HL-60/S4 treated with retinoic acid at 250 ng/mL for 4 days and 3 days (cell line): ENCODE data around the gene SCNN1A.

Source experiments
- in situ Hi-C: fragments of 300-500 bp; cut with MboI; formaldehyde crosslinking; loops from 2 replicates; pipeline ENCODE4 v1.7.0; 2022; ENCODE audit warnings: low sequenced_read_pairs

Gene SCNN1A

DNA sequence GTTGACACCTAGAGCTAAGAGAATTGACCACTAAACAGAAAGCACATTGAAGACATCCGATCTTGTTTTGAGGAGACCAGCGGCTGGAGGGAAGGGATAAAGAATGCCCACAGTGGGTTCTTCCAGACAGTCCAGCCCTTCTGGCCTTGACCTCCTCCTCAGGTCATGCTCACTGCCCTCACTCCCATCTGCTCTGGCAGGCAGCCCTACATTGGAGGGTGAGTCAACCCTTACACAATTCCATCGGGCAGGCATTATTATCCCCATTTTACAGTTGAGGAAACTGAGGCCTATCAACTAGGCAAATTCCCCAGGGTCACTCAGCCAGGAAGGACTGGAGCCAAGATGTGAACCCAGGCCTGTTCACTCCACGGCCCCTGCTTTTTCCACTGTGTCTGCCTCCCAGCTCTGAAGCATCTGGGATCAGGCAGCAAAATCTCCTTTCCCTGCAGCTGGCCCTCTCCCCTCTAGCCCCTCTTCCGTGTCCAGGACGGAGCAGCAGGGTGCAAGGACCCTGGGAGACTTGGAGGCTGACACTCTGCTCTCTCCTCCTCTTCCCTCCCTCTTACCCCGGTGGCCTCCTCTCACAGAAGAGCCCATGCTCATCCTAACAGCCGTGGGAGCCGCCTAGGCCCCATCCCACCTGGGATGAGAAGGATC lies 5.3 kb downstream of the SCNN1A start:
- in situ Hi-C loops, result no loop called here

- in situ Hi-C loops, result no loop called here
Observed at GRCh38 chr12:6368906-6369525, 6.3 kb downstream of the SCNN1A start.

GRCh38 chr12:6367969-6368892 lies 7.1 kb downstream of the SCNN1A start:
- in situ Hi-C loops, result no loop called here

DNA sequence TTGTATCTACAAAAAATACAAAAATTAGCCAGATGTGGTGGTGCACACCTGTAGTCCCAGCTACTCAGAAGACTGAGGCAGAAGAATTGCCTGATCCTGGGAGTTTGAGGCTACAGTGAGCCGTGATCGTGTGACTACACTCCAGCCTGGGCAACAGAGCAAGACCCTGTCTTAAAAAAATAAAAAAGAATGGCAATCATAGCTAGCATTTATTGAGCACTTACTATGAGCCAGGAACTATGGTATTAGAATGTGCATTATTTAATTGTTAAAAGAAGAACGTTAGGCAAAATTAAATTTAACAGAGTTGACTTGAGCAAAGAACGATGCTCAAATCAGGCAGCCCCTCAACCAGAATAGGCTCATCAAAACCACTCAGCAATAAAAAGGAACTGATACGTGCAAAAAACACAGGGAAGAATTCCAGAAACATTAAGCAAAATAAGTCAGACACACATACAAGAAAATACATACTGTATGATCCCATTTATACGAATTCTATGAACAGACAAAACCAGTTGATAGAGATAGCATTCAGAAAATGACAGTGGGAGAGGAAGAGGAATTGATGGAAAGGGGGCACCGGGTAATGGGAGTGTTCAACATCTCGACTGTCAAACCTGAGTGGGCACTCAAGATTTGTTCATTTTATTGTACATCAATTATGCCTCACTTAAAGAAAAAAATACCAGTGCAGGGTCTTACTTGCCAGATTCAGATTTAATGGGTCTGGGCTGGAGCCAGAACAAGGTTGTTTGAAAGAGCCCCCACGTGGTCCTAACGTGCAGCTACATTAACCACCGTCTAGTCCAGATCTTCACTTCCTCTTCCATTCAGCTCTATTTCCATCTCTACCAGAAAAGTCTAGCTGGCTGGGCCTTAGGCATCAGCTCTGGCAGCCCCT lies 8.0 kb downstream of the SCNN1A start:
- in situ Hi-C loops, result no loop called here

GRCh38 chr12:6364044-6364374 lies 11.4 kb downstream of the SCNN1A start:
- in situ Hi-C loops, result no loop called here

DNA sequence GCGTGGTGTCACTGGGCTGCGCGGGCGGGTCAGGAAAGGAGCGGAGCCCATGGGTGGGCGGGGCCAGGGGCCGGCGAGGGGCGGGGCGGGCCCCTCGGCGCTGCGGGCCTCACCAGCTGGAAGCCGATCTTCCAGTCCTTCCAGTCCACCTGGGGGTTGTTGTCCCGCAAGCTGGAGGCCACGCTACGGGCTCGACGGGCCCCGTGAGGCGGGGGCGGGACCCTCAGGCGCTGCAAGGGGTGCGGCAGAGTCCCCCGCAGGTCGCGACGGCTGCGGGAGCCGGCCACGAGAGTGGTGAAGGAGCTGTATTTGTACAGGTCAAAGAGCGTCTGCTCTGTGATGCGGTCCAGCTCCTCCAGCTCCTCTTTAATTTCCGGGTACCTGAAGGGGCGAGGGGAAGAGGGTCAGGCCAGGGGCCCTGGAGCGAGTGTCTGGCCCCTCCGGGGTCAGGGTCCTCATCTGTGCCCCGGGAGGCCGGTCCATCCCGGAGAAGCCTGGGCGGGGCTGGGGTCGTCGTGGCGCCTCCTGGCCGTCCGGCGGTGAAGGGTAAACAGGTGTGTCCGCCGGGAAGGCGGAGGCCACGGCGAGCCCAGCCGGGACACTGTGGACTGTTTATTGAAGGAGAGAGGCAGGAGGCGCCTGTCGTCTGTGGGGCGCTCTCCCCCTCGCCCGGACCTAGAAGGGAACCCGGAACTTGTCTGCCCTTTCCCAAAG lies 11.9 kb downstream of the SCNN1A start:
- in situ Hi-C loops, result no loop called here

DNA sequence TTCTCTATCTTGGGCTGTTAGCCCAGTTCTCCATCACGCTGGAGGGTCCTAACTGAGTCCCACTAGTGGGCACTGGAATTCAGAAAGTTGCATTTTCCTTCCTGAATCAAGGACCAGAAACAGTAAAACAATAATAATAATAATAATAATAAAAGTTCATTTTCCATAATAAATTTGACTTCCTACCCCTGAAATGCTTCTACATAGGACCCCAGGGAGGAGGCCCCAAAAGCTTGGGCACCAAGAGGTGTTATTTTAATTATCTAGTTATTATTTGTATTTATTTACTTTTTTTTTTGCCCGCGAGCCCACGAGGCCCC lies 12.4 kb downstream of the SCNN1A start:
- in situ Hi-C loops, result no loop called here

- in situ Hi-C loops, result no loop called here
Observed at GRCh38 chr12:6362403-6362802, 13.0 kb downstream of the SCNN1A start.

DNA sequence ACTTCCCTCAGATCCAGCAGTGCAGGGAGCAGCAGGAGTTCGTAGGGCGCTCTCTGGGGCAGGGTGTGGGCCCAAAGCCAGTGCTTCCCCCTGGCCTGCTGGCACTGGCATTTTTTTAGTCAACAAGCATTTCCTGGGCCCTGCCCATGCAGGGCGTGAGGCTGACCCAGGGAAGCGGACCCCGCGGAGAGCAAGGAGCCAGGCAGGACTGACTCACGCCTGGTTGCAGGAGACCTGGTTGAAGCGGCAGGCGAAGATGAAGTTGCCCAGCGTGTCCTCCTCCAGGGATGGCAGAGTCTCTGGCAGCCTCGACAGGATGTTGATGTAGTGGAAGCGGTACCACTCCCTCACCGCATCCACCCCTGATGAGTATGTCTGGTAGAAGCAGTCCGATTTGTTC lies 13.5 kb downstream of the SCNN1A start:
- in situ Hi-C loops, result no loop called here

DNA sequence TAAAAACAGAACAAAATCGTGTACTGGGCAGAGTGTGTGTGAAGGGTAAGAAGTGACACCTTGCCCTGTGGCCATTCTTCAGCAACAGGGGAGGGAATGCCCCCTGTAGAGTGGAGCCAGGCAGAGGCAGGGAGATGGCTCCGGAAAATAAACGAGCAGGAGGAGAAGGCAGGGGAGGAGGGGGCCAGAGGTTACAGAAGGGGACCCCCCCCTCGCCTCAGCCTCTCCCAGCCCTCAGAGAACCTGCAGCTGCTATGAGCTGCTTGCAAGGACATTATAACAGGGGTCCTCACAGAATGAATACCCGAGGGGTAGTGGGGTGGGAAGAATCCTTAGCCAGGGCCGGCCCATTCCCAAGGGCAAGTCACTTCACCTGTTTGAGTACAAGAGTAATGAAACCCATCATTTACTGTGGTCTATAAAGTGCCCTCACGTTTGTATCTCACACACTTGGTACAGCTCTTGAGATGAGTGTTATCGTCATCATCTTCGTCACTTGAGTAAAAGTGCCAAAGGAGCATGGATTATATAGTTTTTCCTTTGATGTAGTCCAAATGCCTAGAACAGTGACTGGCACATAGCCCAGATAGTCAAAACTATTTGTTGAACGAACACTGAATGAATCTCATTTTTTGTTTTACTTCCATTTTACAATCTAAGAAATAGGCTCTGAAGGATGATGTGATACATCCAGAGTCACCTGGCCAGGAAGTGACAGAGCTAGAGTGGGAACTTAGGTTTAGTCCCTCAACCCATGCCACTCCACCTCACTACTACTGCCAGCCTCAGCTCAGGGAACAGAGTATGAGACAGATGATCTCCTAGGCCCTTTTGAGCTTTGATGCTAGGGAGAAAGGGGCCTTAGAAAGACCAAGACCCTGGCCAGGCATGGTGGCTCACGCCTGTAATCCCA lies 14.5 kb downstream of the SCNN1A start:
- in situ Hi-C loops, result no loop called here

- in situ Hi-C loops, result no loop called here
Observed at GRCh38 chr12:6360080-6360571, 15.2 kb downstream of the SCNN1A start.

GRCh38 chr12:6358881-6359280 lies 16.5 kb downstream of the SCNN1A start:
- in situ Hi-C loops, result no loop called here

- in situ Hi-C loops, result no loop called here
Observed at GRCh38 chr12:6356374-6356820, 19.0 kb downstream of the SCNN1A start.

DNA sequence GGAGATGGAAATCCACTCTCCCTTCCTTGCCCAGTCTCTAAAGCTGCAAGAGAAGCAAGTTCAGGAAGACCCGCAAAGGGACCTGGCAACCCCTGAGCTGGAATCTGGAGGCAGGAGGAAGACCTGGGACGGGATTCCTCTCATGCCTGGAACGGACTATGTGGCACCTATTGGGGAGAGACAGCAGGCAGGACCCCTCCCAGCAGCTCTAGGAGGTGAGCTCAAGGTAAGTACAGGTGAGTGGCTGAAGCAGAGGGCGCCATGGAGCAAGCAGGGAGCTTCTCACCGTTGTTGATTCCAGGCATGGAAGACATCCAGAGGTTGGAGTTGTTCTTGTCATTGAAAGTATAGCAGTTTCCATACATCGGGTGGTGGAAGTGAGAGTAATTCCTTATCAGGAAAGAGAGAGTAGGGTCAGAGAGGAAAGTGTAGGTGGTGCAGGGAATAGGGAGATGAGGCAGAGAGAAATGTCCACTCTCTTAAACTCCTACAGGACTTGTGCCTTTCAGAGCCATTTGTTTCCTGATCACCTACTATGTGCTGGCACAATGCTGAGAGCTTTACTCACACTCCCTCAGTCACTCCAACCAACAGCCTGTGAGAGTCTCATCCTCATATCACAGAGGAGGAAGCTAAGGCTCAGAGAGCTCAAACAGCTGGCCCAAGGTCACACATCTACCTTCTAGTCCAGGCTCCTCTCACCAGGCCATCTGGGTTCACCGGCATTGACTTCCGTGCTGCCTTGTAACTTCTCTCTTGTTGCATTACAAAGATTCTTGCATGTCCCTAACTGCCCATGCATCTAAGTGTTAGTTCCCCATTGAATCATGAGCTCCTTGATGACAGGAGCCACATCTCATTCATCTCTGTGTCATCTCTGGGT lies 19.6 kb downstream of the SCNN1A start:
- in situ Hi-C loops, result no loop called here

GRCh38 chr12:6354495-6355393 lies 20.6 kb downstream of the SCNN1A start:
- in situ Hi-C loops, result no loop called here

GRCh38 chr12:6352193-6353173 lies 22.9 kb downstream of the SCNN1A start:
- in situ Hi-C loops, result no loop called here
